Mucosa of stomach (tissue), 1 donor: ENCODE data around the gene SH3BGRL3.
A peak's percentile ranks its signal among the peaks of the same experiment; 100 is the strongest.

ENCODE experiments used
- H3K27me3 ChIP-seq: one replicate; pipeline ENCODE4 v1.7.0; 2013; ENCODE audit warnings: mild to moderate bottlenecking, low read length; ENCODE audit not compliant: control insufficient read depth, insufficient read depth
- H3K36me3 ChIP-seq: one replicate; pipeline ENCODE4 v1.7.0; 2013; ENCODE audit warnings: low read length; ENCODE audit not compliant: control insufficient read depth, insufficient read depth
- H3K4me1 ChIP-seq: one replicate; pipeline ENCODE4 v1.7.0; 2013; ENCODE audit warnings: mild to moderate bottlenecking, low read length; ENCODE audit not compliant: control insufficient read depth, insufficient read depth
- H3K4me3 ChIP-seq: one replicate; pipeline ENCODE4 v1.7.0; 2013; ENCODE audit warnings: low read length
- H3K9ac ChIP-seq: one replicate; pipeline ENCODE4 v1.7.0; 2013; ENCODE audit warnings: mild to moderate bottlenecking, low read length, moderate library complexity
- H3K9me3 ChIP-seq: one replicate; pipeline ENCODE4 v1.7.0; 2013; ENCODE audit warnings: mild to moderate bottlenecking, low read length, moderate library complexity; ENCODE audit not compliant: control insufficient read depth
- donor health status: Pancreatic carcinoma.

SH3BGRL3 gene

GRCh38 chr1:26263212-26263611 lies 16.7 kb upstream of the SH3BGRL3 start:
- Histone ChIP-seq H3K27me3 (no peaks in the 10 kb centered on the region), H3K4me1 (no peaks in the 10 kb centered on the region), H3K36me3 (peaks cover 6% of the 10 kb centered on the region), H3K9me3 (no peaks in the 10 kb centered on the region), H3K9ac (no peak overlapping the region), H3K4me3 (no peak overlapping the region)

GRCh38 chr1:26265405-26265804 lies 14.5 kb upstream of the SH3BGRL3 start:
- no peaks in the 10 kb centered on the region for H3K27me3 ChIP-seq
- H3K4me1 ChIP-seq, result no peaks in the 10 kb centered on the region
- H3K4me3 ChIP-seq, result no peak overlapping the region
- H3K9ac ChIP-seq, result no peak overlapping the region
- no peaks in the 10 kb centered on the region for H3K9me3 ChIP-seq
- no peaks in the 10 kb centered on the region for H3K36me3 ChIP-seq

- Histone ChIP-seq H3K4me1 (no peaks in the 10 kb centered on the region), H3K4me3 (no peak overlapping the region), H3K9ac (no peak overlapping the region), H3K9me3 (no peaks in the 10 kb centered on the region), H3K27me3 (no peaks in the 10 kb centered on the region), H3K36me3 (no peaks in the 10 kb centered on the region)
Measured at GRCh38 chr1:26268290-26269197, 11.3 kb upstream of the SH3BGRL3 start.

GRCh38 chr1:26269198-26269550 lies 10.7 kb upstream of the SH3BGRL3 start:
- H3K36me3 ChIP-seq, result no peaks in the 10 kb centered on the region

GRCh38 chr1:26274801-26275425 lies 5.0 kb upstream of the SH3BGRL3 start:
- H3K9ac ChIP-seq, result no peak overlapping the region
- H3K36me3 ChIP-seq, result no peaks in the 10 kb centered on the region
- peaks cover 45% of the 10 kb centered on the region for H3K4me1 ChIP-seq
- no peaks in the 10 kb centered on the region for H3K9me3 ChIP-seq
- no peak overlapping the region for H3K4me3 ChIP-seq
- no peaks in the 10 kb centered on the region for H3K27me3 ChIP-seq

More at GRCh38 chr1:26269198-26269550, 10.7 kb upstream of the SH3BGRL3 start:
- Histone ChIP-seq H3K4me3 (no peak overlapping the region), H3K9me3 (no peaks in the 10 kb centered on the region), H3K9ac (no peak overlapping the region), H3K27me3 (no peaks in the 10 kb centered on the region), H3K4me1 (no peaks in the 10 kb centered on the region)

GRCh38 chr1:26275580-26276431 lies 4.1 kb upstream of the SH3BGRL3 start:
- no peak overlapping the region for H3K4me3 ChIP-seq
- H3K9me3 ChIP-seq, result no peaks in the 10 kb centered on the region
- no peaks in the 10 kb centered on the region for H3K36me3 ChIP-seq
- H3K9ac ChIP-seq, result peak overlapping the region; percentile 86
- peaks cover 49% of the 10 kb centered on the region for H3K4me1 ChIP-seq
- no peaks in the 10 kb centered on the region for H3K27me3 ChIP-seq

- Histone ChIP-seq H3K9ac (peak overlapping the region; percentile 86), H3K4me1 (peaks cover 55% of the 10 kb centered on the region), H3K27me3 (no peaks in the 10 kb centered on the region), H3K36me3 (no peaks in the 10 kb centered on the region), H3K9me3 (no peaks in the 10 kb centered on the region), H3K4me3 (no peak overlapping the region)
Measured at GRCh38 chr1:26276432-26276838, 3.5 kb upstream of the SH3BGRL3 start.

GRCh38 chr1:26277261-26277661 lies 2.6 kb upstream of the SH3BGRL3 start:
- no peaks in the 10 kb centered on the region for H3K27me3 ChIP-seq
- peaks cover 62% of the 10 kb centered on the region for H3K4me1 ChIP-seq
- H3K9me3 ChIP-seq, result no peaks in the 10 kb centered on the region
- no peak overlapping the region for H3K4me3 ChIP-seq
- H3K9ac ChIP-seq, result peak overlapping the region; percentile 86
- H3K36me3 ChIP-seq, result no peaks in the 10 kb centered on the region

- Histone ChIP-seq H3K27me3 (no peaks in the 10 kb centered on the region), H3K9ac (peak overlapping the region; percentile 86), H3K36me3 (no peaks in the 10 kb centered on the region), H3K4me3 (no peak overlapping the region), H3K9me3 (no peaks in the 10 kb centered on the region), H3K4me1 (peaks cover 63% of the 10 kb centered on the region)
Measured at GRCh38 chr1:26277719-26278118, 2.2 kb upstream of the SH3BGRL3 start.

GRCh38 chr1:26278303-26278702 lies 1.6 kb upstream of the SH3BGRL3 start:
- Histone ChIP-seq H3K36me3 (no peaks in the 10 kb centered on the region), H3K9ac (peak overlapping the region; percentile 86), H3K27me3 (no peaks in the 10 kb centered on the region), H3K9me3 (no peaks in the 10 kb centered on the region), H3K4me1 (peaks cover 69% of the 10 kb centered on the region), H3K4me3 (no peak overlapping the region)

- H3K9ac ChIP-seq, result peak overlapping the region; percentile 86
- peak overlapping the region; percentile 75 for H3K4me3 ChIP-seq
- H3K9me3 ChIP-seq, result no peaks in the 10 kb centered on the region
- H3K27me3 ChIP-seq, result no peaks in the 10 kb centered on the region
- H3K36me3 ChIP-seq, result no peaks in the 10 kb centered on the region
- H3K4me1 ChIP-seq, result peaks cover 74% of the 10 kb centered on the region
Measured at GRCh38 chr1:26278724-26279455, 996 bp upstream of the SH3BGRL3 start.
